PC-3 (cell line): Measurements from ENCODE around the gene KRTAP5-4. TPM values are rescaled to one million over a fixed set of nuclear protein-coding genes. Genes with fewer than 3 reads are reported as not detected.

Source experiments
- ATAC-seq: fragments of 200-7000 bp; cut with Tn5 transposase; 2 replicates; pipeline ENCODE4 v1.9.1; 2020; ENCODE audit warnings: mild to moderate bottlenecking, moderate library complexity
- BruUV-seq: library from RNA; stranded (reverse); fragments of 400-500 nt; replicated peaks from 2 replicates; lab custom pipeline; 2021; lab: Mats Ljungman, UMichigan
- CTCF ChIA-PET: fragments of 300-600 bp; sonication (Branson Sonifier 250); formaldehyde crosslinking; loops from one replicate; lab custom pipeline; 2022; ENCODE audit warnings: antibody characterized with exemption; lab: Charles Lee
- POLR2A ChIA-PET: fragments of 300-600 bp; sonication (Branson Sonifier 250); formaldehyde crosslinking; loops from one replicate; lab custom pipeline; 2022; ENCODE audit warnings: antibody characterized with exemption; ENCODE audit not compliant: unreplicated experiment; lab: Charles Lee
- DNase-seq: peaks from one replicate; pipeline ENCODE4 v3.0.0-alpha.2; 2015
- H2AFZ ChIP-seq: fragments of 300-600 bp; sonication (generic); 2 replicates; pipeline ENCODE4 v1.6.0; 2016; ENCODE audit warnings: antibody characterized with exemption, low read length
- H3F3A ChIP-seq: fragments of 300-600 bp; sonication (generic); one replicate; pipeline ENCODE4 v1.6.0; 2017; ENCODE audit warnings: antibody characterized with exemption, low read length, control low read depth, mild to moderate bottlenecking; ENCODE audit not compliant: unreplicated experiment
- H3K27ac ChIP-seq: fragments of 300-600 bp; sonication (generic); 2 replicates; pipeline ENCODE4 v1.5.1; 2016; ENCODE audit warnings: mild to moderate bottlenecking, low read length
- H3K27me3 ChIP-seq: fragments of 300-600 bp; sonication (generic); 2 replicates; pipeline ENCODE4 v1.6.1; 2016; ENCODE audit warnings: low read length, mixed read lengths
- H3K36me3 ChIP-seq: fragments of 300-600 bp; sonication (generic); 2 replicates; pipeline ENCODE4 v1.6.1; 2016; ENCODE audit warnings: low read depth, mixed run types, low read length, mixed read lengths
- H3K4me1 ChIP-seq: fragments of 300-600 bp; sonication (generic); 2 replicates; pipeline ENCODE4 v1.5.1; 2016; ENCODE audit warnings: low read length; ENCODE audit not compliant: insufficient read depth
- H3K4me2 ChIP-seq: fragments of 300-600 bp; sonication (generic); 2 replicates; pipeline ENCODE4 v1.6.0; 2016; ENCODE audit warnings: low read length
- H3K4me3 ChIP-seq: fragments of 300-600 bp; sonication (generic); 2 replicates; pipeline ENCODE4 v1.5.1; 2016; ENCODE audit warnings: mild to moderate bottlenecking, low read length, mixed read lengths
- H3K79me2 ChIP-seq: fragments of 300-600 bp; sonication (generic); 2 replicates; pipeline ENCODE4 v1.6.1; 2017; ENCODE audit warnings: low read length, mixed read lengths
- H3K9ac ChIP-seq: fragments of 300-600 bp; sonication (generic); 2 replicates; pipeline ENCODE4 v1.6.0; 2016; ENCODE audit warnings: mild to moderate bottlenecking, low read length
- H3K9me2 ChIP-seq: fragments of 300-600 bp; sonication (generic); replicated peaks from 2 replicates; pipeline ENCODE4 v1.6.1; 2016; ENCODE audit warnings: mixed run types, low read length, mixed read lengths
- H3K9me3 ChIP-seq: fragments of 300-600 bp; sonication (generic); 2 replicates; pipeline ENCODE4 v1.6.1; 2016; ENCODE audit warnings: low read length, mixed read lengths
- H4K20me1 ChIP-seq: fragments of 300-600 bp; sonication (generic); 2 replicates; pipeline ENCODE4 v1.6.1; 2016; ENCODE audit warnings: low read length, mixed read lengths
- EZH2 ChIP-seq: fragments of 300-600 bp; sonication (generic); IDR thresholded peaks from one replicate; pipeline ENCODE4 v1.6.1; 2017; ENCODE audit warnings: antibody characterized with exemption, mild to moderate bottlenecking, low read length; ENCODE audit not compliant: unreplicated experiment
- EZH2phosphoT487 ChIP-seq: fragments of 300-600 bp; sonication (generic); IDR thresholded peaks from 2 replicates; pipeline ENCODE4 v1.6.1; 2018; ENCODE audit warnings: mild to moderate bottlenecking, antibody characterized with exemption, low read length, borderline replicate concordance
- intact Hi-C: fragments of 100-400 bp; cut with micrococcal nuclease; formaldehyde crosslinking; loops from 2 replicates; pipeline ENCODE4 v1.9.0; 2023
- total RNA-seq: library from RNA; depleted of rRNA; stranded (reverse); fragments of >200 nt; gene quantifications from 2 replicates; pipeline ENCODE4 v1.2.3, GENCODE V29; 2014
- TF ChIP-seq, protein P1 (sequence below): fragments of 300-600 bp; sonication (generic); conservative IDR thresholded peaks from 2 replicates; pipeline ENCODE4 v1.5.1; 2017; ENCODE audit warnings: antibody characterized with exemption, low read depth, mild to moderate bottlenecking, low read length

Gene KRTAP5-4
- total RNA-seq, 1 experiment from 2014 or later, result not detected

GRCh38 chr11:1656061-1656441 is 34.1 kb upstream of the KRTAP5-4 start:
- intact Hi-C loops, result no loop called here
- H3K4me3 ChIP-seq, result no peak overlapping the region
- TF ChIP-seq EZH2, result no peak
- TF ChIP-seq, protein P1, sequence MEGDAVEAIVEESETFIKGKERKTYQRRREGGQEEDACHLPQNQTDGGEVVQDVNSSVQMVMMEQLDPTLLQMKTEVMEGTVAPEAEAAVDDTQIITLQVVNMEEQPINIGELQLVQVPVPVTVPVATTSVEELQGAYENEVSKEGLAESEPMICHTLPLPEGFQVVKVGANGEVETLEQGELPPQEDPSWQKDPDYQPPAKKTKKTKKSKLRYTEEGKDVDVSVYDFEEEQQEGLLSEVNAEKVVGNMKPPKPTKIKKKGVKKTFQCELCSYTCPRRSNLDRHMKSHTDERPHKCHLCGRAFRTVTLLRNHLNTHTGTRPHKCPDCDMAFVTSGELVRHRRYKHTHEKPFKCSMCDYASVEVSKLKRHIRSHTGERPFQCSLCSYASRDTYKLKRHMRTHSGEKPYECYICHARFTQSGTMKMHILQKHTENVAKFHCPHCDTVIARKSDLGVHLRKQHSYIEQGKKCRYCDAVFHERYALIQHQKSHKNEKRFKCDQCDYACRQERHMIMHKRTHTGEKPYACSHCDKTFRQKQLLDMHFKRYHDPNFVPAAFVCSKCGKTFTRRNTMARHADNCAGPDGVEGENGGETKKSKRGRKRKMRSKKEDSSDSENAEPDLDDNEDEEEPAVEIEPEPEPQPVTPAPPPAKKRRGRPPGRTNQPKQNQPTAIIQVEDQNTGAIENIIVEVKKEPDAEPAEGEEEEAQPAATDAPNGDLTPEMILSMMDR, result no peak
- H3K9me2 ChIP-seq, result no peaks in the 10 kb centered on the region
- H4K20me1 ChIP-seq, result no peaks in the 10 kb centered on the region
- ATAC-seq (no peak), DNase-seq (no peak)
- H3K27ac ChIP-seq, result no peak overlapping the region
- H3F3A ChIP-seq, result no peaks in the 10 kb centered on the region
- POLR2A ChIA-PET, result no interaction called here
- H3K9ac ChIP-seq, result no peak overlapping the region
- CTCF ChIA-PET, result no interaction called here
- BruUV-seq, result no TSS peak
- no peaks in the 10 kb centered on the region for H3K9me3 ChIP-seq
- no peak overlapping the region for H2AFZ ChIP-seq
- no peaks in the 10 kb centered on the region for H3K36me3 ChIP-seq
- no peaks in the 10 kb centered on the region for H3K79me2 ChIP-seq
- H3K4me2 ChIP-seq, result no peak overlapping the region
- peaks cover 17% of the 10 kb centered on the region for H3K27me3 ChIP-seq
- no peaks in the 10 kb centered on the region for H3K4me1 ChIP-seq

DNA sequence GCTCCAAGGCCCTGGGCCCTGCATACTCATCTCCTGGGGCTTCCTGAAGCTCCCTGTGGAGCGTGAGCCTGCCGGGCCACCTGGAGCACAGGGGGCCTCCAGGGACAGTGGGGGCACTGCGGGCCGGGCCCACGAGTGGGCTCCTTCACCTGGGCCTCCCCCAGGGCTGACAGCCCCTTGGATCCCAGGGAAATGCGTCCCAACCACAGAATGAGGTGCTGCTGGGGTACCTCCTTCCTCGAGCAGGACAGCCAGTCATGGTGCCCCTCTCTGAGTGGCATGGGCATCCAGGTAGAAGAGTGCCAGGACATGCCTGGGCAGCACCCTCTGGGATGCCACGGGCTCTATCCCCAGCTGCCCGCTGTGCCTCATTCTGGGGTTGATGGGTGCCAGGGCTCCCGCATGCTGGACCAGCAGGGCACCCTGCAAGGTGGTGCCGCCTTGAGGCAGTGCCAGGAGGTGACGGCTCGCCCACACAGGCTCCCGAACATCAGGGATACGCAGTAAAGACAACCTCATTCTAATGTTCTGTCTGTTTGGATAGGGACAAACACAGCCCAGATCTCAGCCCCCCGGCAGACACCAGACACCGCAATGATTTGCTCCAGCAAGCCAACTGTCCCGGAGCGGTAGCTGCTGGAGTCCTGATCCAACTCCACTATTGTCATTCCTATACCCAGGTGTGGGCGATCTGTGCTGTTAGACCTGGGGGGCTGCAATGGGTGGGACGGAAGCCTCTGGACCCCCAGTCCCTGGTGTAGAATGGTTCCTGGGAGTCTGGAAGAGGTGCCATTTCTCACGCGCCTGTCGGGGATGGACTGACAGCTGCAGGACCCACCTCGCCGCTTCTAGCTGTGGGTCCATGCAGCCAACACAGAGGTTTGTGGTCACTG is 33.5 kb upstream of the KRTAP5-4 start:
- intact Hi-C loops, result no loop called here
- Histone ChIP-seq H3K27me3 (peaks cover 15% of the 10 kb centered on the region), H2AFZ (no peak overlapping the region), H3K4me3 (no peak overlapping the region), H3F3A (no peaks in the 10 kb centered on the region), H3K4me2 (no peak overlapping the region), H3K36me3 (no peaks in the 10 kb centered on the region), H3K9ac (no peak overlapping the region), H3K79me2 (no peaks in the 10 kb centered on the region), H3K9me2 (no peaks in the 10 kb centered on the region), H3K27ac (no peak overlapping the region), H3K9me3 (no peaks in the 10 kb centered on the region), H3K4me1 (no peaks in the 10 kb centered on the region), H4K20me1 (no peaks in the 10 kb centered on the region)
- ChIA-PET CTCF (no interaction called here), POLR2A (no interaction called here)
- TF ChIP-seq, protein P1, result no peak
- no peak for TF ChIP-seq EZH2
- no peak for TF ChIP-seq EZH2phosphoT487
- no TSS peak for BruUV-seq
- ATAC-seq (no peak), DNase-seq (no peak)
